SK-N-SH treated with all-trans-retinoic acid at 6 μM for 48 hours (cell line): ENCODE measurements around the gene PTGIR.

Source experiments
- ATAC-seq: fragments of 200-7000 bp; cut with Tn5 transposase; 3 replicates; pipeline ENCODE4 v1.9.1; 2020; ENCODE audit warnings: mild to moderate bottlenecking, moderate library complexity
- ARNTL ChIP-seq: fragments of 450-650 bp; formaldehyde crosslinking; IDR thresholded peaks from 2 replicates; pipeline ENCODE4 v1.5.0; 2020; ENCODE audit warnings: low read depth, mild to moderate bottlenecking, moderate library complexity, borderline replicate concordance
- BACH2 ChIP-seq: fragments of 250-450 bp; sonication (Bioruptor Pico); IDR thresholded peaks from 2 replicates; pipeline ENCODE4 v1.9.0; 2021; ENCODE audit warnings: mild to moderate bottlenecking, borderline replicate concordance
- CREB5 ChIP-seq: fragments of 250-450 bp; sonication (Bioruptor Pico); IDR thresholded peaks from 2 replicates; pipeline ENCODE4 v1.5.1; 2020; ENCODE audit warnings: low read depth, mild to moderate bottlenecking, moderate library complexity
- CSDC2 ChIP-seq: fragments of 250-450 bp; sonication (Bioruptor Pico); IDR thresholded peaks from 2 replicates; pipeline ENCODE4 v1.5.0; 2020; ENCODE audit warnings: mild to moderate bottlenecking, moderate library complexity
- CSRNP3 ChIP-seq: fragments of 250-450 bp; sonication (Bioruptor Pico); IDR thresholded peaks from 2 replicates; pipeline ENCODE4 v1.5.1; 2021; ENCODE audit warnings: mild to moderate bottlenecking, moderate library complexity
- ESRRG ChIP-seq: fragments of 250-450 bp; sonication (Bioruptor Pico); IDR thresholded peaks from 2 replicates; pipeline ENCODE4 v1.6.1; 2021; ENCODE audit warnings: mild to moderate bottlenecking
- GLIS3 ChIP-seq: fragments of 250-450 bp; sonication (Bioruptor Pico); IDR thresholded peaks from 2 replicates; pipeline ENCODE4 v1.5.0; 2020; ENCODE audit warnings: mild to moderate bottlenecking, moderate library complexity
- ISL1 ChIP-seq: fragments of 250-450 bp; sonication (Bioruptor Pico); IDR thresholded peaks from 2 replicates; pipeline ENCODE4 v2.1.2; 2022; ENCODE audit warnings: mild to moderate bottlenecking, moderate library complexity
- OSR1 ChIP-seq: fragments of 250-450 bp; sonication (Bioruptor Pico); IDR thresholded peaks from 2 replicates; pipeline ENCODE4 v1.8.0; 2022; ENCODE audit warnings: moderate library complexity, mild to moderate bottlenecking, inconsistent platforms
- PATZ1 ChIP-seq: fragments of 250-450 bp; sonication (Bioruptor Pico); IDR thresholded peaks from 2 replicates; pipeline ENCODE4 v1.8.0; 2020; ENCODE audit warnings: mild to moderate bottlenecking, moderate library complexity, borderline replicate concordance
- POU6F1 ChIP-seq: fragments of 250-450 bp; sonication (Bioruptor Pico); IDR thresholded peaks from 2 replicates; pipeline ENCODE4 v1.8.0; 2021; ENCODE audit warnings: low read depth, mild to moderate bottlenecking, moderate library complexity, borderline replicate concordance
- PPARA ChIP-seq: fragments of 250-450 bp; sonication (Bioruptor Pico); IDR thresholded peaks from 2 replicates; pipeline ENCODE4 v1.5.0; 2020; ENCODE audit warnings: mild to moderate bottlenecking, borderline replicate concordance
- RARB ChIP-seq: fragments of 250-450 bp; sonication (Bioruptor Pico); IDR thresholded peaks from 2 replicates; pipeline ENCODE4 v1.8.0; 2021; ENCODE audit warnings: mild to moderate bottlenecking, moderate library complexity
- SNAI2 ChIP-seq: fragments of 250-450 bp; sonication (Bioruptor Pico); IDR thresholded peaks from 2 replicates; pipeline ENCODE4 v1.5.0; 2020; ENCODE audit warnings: mild to moderate bottlenecking, moderate library complexity
- TCF4 ChIP-seq: fragments of 250-450 bp; sonication (Bioruptor Pico); IDR thresholded peaks from 2 replicates; pipeline ENCODE4 v1.8.0; 2021; ENCODE audit warnings: mild to moderate bottlenecking, moderate library complexity, borderline replicate concordance
- TOX ChIP-seq: fragments of 250-450 bp; sonication (Bioruptor Pico); IDR thresholded peaks from 2 replicates; pipeline ENCODE4 v1.8.0; 2021; ENCODE audit warnings: mild to moderate bottlenecking, moderate library complexity, borderline replicate concordance
- TSHZ2 ChIP-seq: fragments of 250-450 bp; sonication (Bioruptor Pico); IDR thresholded peaks from 2 replicates; pipeline ENCODE4 v1.5.0; 2020; ENCODE audit warnings: mild to moderate bottlenecking, moderate library complexity
- ZC3H10 ChIP-seq: fragments of 250-450 bp; sonication (Bioruptor Pico); IDR thresholded peaks from 2 replicates; pipeline ENCODE4 v1.5.1; 2021; ENCODE audit warnings: mild to moderate bottlenecking, moderate library complexity
- ZFP3 ChIP-seq: fragments of 250-450 bp; sonication (Bioruptor Pico); IDR thresholded peaks from 2 replicates; pipeline ENCODE4 v1.5.0; 2020; ENCODE audit warnings: mild to moderate bottlenecking, moderate library complexity
- ZFP30 ChIP-seq: fragments of 450-650 bp; formaldehyde crosslinking; IDR thresholded peaks from 2 replicates; pipeline ENCODE4 v1.5.0; 2022; ENCODE audit warnings: mild to moderate bottlenecking, moderate library complexity
- ZNF70 ChIP-seq: fragments of 450-650 bp; formaldehyde crosslinking; IDR thresholded peaks from 2 replicates; pipeline ENCODE4 v1.5.0; 2020; ENCODE audit warnings: mild to moderate bottlenecking, moderate library complexity
- ZNF8 ChIP-seq: fragments of 450-650 bp; formaldehyde crosslinking; IDR thresholded peaks from 2 replicates; pipeline ENCODE4 v1.5.0; 2020; ENCODE audit warnings: mild to moderate bottlenecking, moderate library complexity

The PTGIR gene

GRCh38 chr19:46625731-46626130 is 842 bp upstream of the PTGIR start:
- no peak for TF ChIP-seq CREB5 (CRISPR knock-in tag)
- TF ChIP-seq GLIS3 (CRISPR knock-in tag), result no peak
- no peak for TF ChIP-seq TSHZ2
- no peak for TF ChIP-seq CSRNP3 (CRISPR knock-in tag)
- TF ChIP-seq OSR1 (CRISPR knock-in tag), result no peak
- no peak for TF ChIP-seq BACH2
- TF ChIP-seq PPARA, result no peak
- no peak for TF ChIP-seq TOX (CRISPR knock-in tag)
- TF ChIP-seq TCF4, result no peak
- TF ChIP-seq ZNF70 (CRISPR knock-in tag), result no peak
- TF ChIP-seq ZNF8 (CRISPR knock-in tag), result no peak
- no peak for TF ChIP-seq SNAI2 (CRISPR knock-in tag)
- TF ChIP-seq RARB, result no peak
- no peak for TF ChIP-seq ESRRG (CRISPR knock-in tag)
- no peak for TF ChIP-seq ZFP3 (CRISPR knock-in tag)
- TF ChIP-seq, all 23 proteins: peak for 0
- no peak for ATAC-seq

- ATAC-seq, result no peak
- TF ChIP-seq POU6F1 (no peak), BACH2 (no peak), ZFP30 (CRISPR knock-in tag) (no peak), TOX (CRISPR knock-in tag) (no peak), GLIS3 (CRISPR knock-in tag) (no peak), CREB5 (CRISPR knock-in tag) (no peak), ARNTL (CRISPR knock-in tag) (no peak), SNAI2 (CRISPR knock-in tag) (no peak), ZNF8 (CRISPR knock-in tag) (no peak), CSDC2 (CRISPR knock-in tag) (no peak), ZC3H10 (no peak), RARB (no peak), PATZ1 (no peak), OSR1 (CRISPR knock-in tag) (no peak), ZNF70 (CRISPR knock-in tag) (no peak), ZFP3 (CRISPR knock-in tag) (no peak), ISL1 (CRISPR knock-in tag) (no peak), CSRNP3 (CRISPR knock-in tag) (no peak), TSHZ2 (no peak), PPARA (no peak)
Observed at GRCh38 chr19:46623915-46624502, 880 bp downstream of the PTGIR start.
